ENCODE data around the gene TCF7L1. TPM values are rescaled to one million over a fixed set of nuclear protein-coding genes. Genes with fewer than 3 reads are reported as not detected.
"Not testable (repeated sequence)": the region's sequence is repeated elsewhere in the genome, so short reads cannot be mapped to it uniquely, and the experiment has no call there.

The TCF7L1 gene
- polyA plus RNA-seq, 1 of the 3 experiments (the other 2 are of a cell fraction), result 3.7 TPM

GRCh38 chr2:85330839-85331636 is 197.8 kb downstream of the TCF7L1 start:
- POLR2A ChIA-PET, result no interaction called here
- Histone ChIP-seq H3K9me3 (no peaks in the 10 kb centered on the region), H3K4me1 (ENCODE audit: control insufficient read depth in 1 of 2, insufficient read depth in 2 of 2, low read depth in 1 of 2, low read length in 1 of 2) (peaks cover 0 to 11% of the 10 kb centered on the region in 2 experiments; a peak in 2 of 4 replicates), H3K9ac (no peak overlapping the region), H3K27ac (ENCODE audit: low read depth in 2 of 2, low read length in 1 of 2) (no peak overlapping the region), H3K4me3 (ENCODE audit: low read depth in 2 of 2, low read length in 1 of 2) (no peak overlapping the region), H3F3A (replicated peaks; ENCODE audit: insufficient read depth) (peaks cover 3% of the 10 kb centered on the region), H3K36me3 (replicated peaks in 1 of 2; ENCODE audit: control insufficient read depth in 1 of 2, insufficient read depth in 2 of 2, low read length in 1 of 2) (peaks cover 4 to 10% of the 10 kb centered on the region in 2 experiments), H3K27me3 (ENCODE audit: insufficient read depth) (no peaks in the 10 kb centered on the region), H4K20me1 (ENCODE audit: insufficient read depth) (peaks cover 13% of the 10 kb centered on the region), H2AFZ (ENCODE audit: low read depth) (no peak overlapping the region), H3K79me2 (ENCODE audit: insufficient read depth) (peaks cover 18% of the 10 kb centered on the region), H3K9me2 (no peaks in the 10 kb centered on the region), H3K4me2 (no peak overlapping the region)
- 90% methylated on average over 13 of the region's 13 CpGs for WGBS (ENCODE audit: low lambda C conversion rate)
- DNase-seq, result no peak
- TF ChIP-seq MAX (IDR thresholded peaks at IDR 0.05; ENCODE audit: low read depth) (no peak), PBX3 (IDR thresholded peaks at IDR 0.05) (no peak), USF1 (IDR thresholded peaks at IDR 0.05; ENCODE audit: borderline replicate concordance, low read depth) (no peak), FOXJ3 (CRISPR knock-in tag; IDR thresholded peaks at IDR 0.05) (no peak), EP300 (IDR thresholded peaks at IDR 0.05; ENCODE audit: borderline replicate concordance in 1 of 2, low read depth in 1 of 2, low read length in 1 of 2) (no peak), ZBTB33 (IDR thresholded peaks at IDR 0.05; ENCODE audit: borderline replicate concordance, low read depth) (no peak), REST (IDR thresholded peaks at IDR 0.05; ENCODE audit: low read depth, low read length) (no peak), MXI1 (IDR thresholded peaks at IDR 0.05; ENCODE audit: low read depth, low read length) (no peak), RXRA (IDR thresholded peaks at IDR 0.05; ENCODE audit: borderline replicate concordance, low read depth) (no peak), MEF2A (IDR thresholded peaks at IDR 0.05; ENCODE audit: borderline replicate concordance, low read depth) (no peak), RCOR1 (IDR thresholded peaks at IDR 0.05; ENCODE audit: low read length) (no peak), SIN3A (IDR thresholded peaks at IDR 0.05; ENCODE audit: borderline replicate concordance, low read depth, low read length) (no peak), FOXM1 (IDR thresholded peaks at IDR 0.05; ENCODE audit: low read depth) (no peak)
- CTCF ChIA-PET, result interaction anchor here (1.2 kb wide), 1 partner anchor 9 kb away, joined by 4 read pairs; no protein-coding TSS in a partner anchor

- H3K9me2 ChIP-seq; H4K20me1 ChIP-seq (ENCODE audit: insufficient read depth); DNase-seq; H3F3A ChIP-seq (replicated peaks; ENCODE audit: insufficient read depth); H3K79me2 ChIP-seq (ENCODE audit: insufficient read depth); H3K4me3 ChIP-seq (ENCODE audit: low read depth in 2 of 2, low read length in 1 of 2); H3K9me3 ChIP-seq; H3K9ac ChIP-seq; H3K4me2 ChIP-seq; H3K27me3 ChIP-seq (ENCODE audit: insufficient read depth); H3K36me3 ChIP-seq (replicated peaks in 1 of 2; ENCODE audit: control insufficient read depth in 1 of 2, insufficient read depth in 2 of 2, low read length in 1 of 2); H3K4me1 ChIP-seq (ENCODE audit: control insufficient read depth in 1 of 2, insufficient read depth in 2 of 2, low read depth in 1 of 2, low read length in 1 of 2); POLR2A ChIA-PET; H3K27ac ChIP-seq (ENCODE audit: low read depth in 2 of 2, low read length in 1 of 2); H2AFZ ChIP-seq (ENCODE audit: low read depth): not testable (repeated sequence)
- WGBS (ENCODE audit: low lambda C conversion rate), result 94% methylated on average over 4 of the region's 4 CpGs
- CTCF ChIA-PET, result interaction anchor here (0.6 to 1.1 kb wide), 3 partner anchors 33 to 837 kb away, joined by 3 read pairs; no protein-coding TSS in a partner anchor
Measured at GRCh38 chr2:85333877-85334276, 200.7 kb downstream of the TCF7L1 start.

Measured in SK-N-SH (cell line).